ENCODE data around the gene TRAT1.
"Not testable (repeated sequence)": the region's sequence is repeated elsewhere in the genome, so short reads cannot be mapped to it uniquely, and the experiment has no call there.

The TRAT1 gene

GRCh38 chr3:108822123-108822897, at the start of gene TRAT1:
TSS of gene TRAT1 (plus strand) at chr3:108822786. CDS start at chr3:108822928, 142 bp downstream.
- DNase-seq: no peak

- no peak for DNase-seq
These were observed 46.9 kb upstream of the TRAT1 start for GRCh38 chr3:108775649-108776048.

- DNase-seq: no peak
These were observed 43.1 kb upstream of the TRAT1 start for GRCh38 chr3:108779496-108779895.

DNA sequence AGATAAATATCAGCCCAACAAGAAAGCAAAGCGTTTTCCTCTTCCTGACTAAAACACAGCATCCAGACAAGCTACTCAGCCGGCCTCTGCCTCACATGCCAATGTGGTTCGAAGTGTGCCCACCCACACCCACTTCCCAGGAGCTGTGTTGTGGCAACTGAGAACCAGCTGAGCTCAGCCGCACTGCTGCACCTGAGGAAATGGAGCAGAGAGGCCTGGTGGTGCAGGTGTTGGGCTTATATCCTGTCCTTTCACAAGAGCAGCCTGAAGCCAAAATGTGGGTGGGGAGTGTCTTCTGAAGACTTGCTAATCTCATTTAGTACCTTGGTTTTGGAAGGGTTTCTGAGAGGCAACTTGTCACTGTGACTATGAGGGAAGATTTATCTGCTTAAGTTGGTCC, 42.4 kb upstream of the TRAT1 start:
- DNase-seq: no peak

DNA sequence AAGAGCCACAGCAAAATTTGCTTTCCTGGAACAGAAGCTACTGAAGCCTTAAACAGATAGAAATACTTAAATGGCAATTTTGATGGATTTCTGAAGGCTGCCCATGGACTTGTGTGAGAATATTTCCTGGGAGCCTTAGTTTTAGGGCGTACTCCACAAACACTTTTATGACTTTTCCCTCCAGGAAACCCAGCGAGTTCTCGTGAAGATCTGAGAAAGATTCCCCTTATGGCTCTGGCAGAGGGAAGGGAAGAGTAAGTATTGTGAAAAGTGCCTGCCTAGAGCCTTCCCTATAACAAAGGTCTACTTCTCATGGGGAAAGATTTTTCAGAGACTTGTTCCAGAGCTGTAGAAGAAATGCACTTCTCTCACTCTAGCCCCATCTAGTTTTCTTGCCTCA, 31.1 kb upstream of the TRAT1 start:
- no peak for DNase-seq

DNA sequence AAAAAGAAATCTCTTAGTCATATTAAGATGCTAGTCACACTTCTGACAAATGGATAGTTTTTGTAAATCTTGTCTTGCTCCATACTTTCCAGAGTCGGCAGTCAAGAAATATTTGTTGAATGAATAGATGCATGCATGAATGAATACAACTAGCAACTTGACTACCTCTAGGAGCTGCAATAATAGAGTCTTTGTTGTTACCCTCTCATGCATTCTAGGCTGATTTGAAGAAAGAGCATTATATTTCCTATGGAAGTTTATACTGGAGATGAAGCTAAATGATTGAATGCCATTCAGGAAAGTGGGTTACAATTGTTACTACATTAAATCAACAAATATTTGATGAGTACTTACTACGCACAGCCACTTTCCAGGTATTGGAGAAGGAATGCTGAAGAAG, 18.1 kb upstream of the TRAT1 start:
- DNase-seq: no peak

DNA sequence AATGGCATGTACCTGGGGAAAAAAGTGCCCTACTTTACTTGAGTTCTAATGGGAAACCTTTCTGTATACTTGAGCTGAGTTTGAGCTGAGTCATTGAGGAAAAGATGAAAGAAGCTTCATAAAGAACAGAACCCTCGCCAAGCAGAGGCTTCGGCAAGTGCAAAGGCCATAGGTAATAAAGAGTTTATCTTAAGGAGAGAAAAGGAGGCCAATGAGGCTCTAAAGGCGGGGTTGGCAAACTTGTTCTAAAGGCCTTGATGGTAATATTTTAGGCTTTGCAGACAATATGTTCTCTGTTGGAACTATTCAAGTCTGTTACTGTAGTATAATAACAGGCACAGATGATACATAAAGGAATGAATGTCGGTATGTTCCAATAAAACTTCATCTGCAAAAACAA, 17.6 kb upstream of the TRAT1 start:
- no peak for DNase-seq

GRCh38 chr3:108806316-108806715, 16.3 kb upstream of the TRAT1 start:
- DNase-seq: no peak

DNA sequence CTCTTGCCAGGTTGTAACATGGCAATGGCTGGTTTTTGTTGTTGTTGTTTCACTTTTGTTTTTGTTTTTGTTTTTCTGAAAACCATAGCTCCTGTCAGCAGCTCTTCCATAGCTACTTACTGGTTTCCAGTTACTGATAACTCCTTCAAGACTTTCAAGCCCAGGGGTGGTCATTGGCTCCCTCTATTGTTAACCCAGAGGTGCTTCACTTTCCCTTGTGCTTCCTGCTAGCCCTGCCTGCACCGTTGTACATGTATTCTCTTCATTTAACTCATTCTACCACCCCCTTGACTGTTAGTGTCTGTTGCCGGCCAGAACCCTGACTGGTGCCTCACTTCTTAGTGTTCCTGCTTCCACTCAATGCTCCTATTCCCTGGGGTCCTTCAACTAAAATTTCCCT, 4.2 kb upstream of the TRAT1 start:
- no peak for DNase-seq

GRCh38 chr3:108820586-108820985, 2.0 kb upstream of the TRAT1 start:
- no peak for DNase-seq

GRCh38 chr3:108823227-108823626, 641 bp downstream of the TRAT1 start:
- DNase-seq: no peak

- not testable (repeated sequence) for DNase-seq
These were observed 1.2 kb downstream of the TRAT1 start for GRCh38 chr3:108823803-108824202.

- no peak for DNase-seq
These were observed 4.0 kb downstream of the TRAT1 start for GRCh38 chr3:108826309-108827187.

DNA sequence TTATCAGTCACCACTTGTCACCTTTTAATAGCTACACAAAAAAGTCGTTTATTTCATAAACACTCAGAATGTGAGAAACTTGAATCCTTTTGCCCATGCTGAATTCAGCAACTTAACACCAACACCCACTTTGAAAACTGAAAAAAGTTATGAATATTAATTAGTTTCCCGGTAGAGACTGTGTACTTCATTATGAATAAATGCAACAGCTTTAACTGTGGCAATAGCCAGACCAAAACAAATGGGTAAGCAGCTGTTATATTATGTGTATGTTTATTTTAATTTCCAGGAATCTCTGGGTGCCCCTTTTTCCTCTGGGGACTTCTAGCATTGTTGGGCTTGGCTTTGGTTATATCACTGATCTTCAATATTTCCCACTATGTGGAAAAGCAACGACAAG, 7.8 kb downstream of the TRAT1 start:
- DNase-seq: no peak

- no peak for DNase-seq
These were observed 8.5 kb downstream of the TRAT1 start for GRCh38 chr3:108830991-108831614.

DNA sequence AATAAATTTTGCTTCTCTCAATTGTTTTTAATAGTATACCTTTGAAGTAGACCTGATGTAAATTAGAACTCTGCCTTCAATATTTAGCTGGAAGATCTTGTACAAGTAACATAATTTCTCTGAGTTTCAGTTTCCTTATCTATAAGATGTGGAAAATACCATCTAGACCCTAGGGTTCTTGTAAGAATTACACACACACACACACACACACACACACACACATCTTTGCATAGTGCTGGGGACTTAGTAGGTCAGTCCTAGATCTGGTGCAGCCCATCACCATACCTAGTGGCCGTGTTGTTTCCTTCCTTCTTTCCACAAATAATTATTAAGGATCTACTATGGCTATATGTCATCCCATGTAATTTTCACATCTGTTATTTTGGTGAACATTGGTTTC, 11.0 kb downstream of the TRAT1 start:
- DNase-seq: no peak

GRCh38 chr3:108834551-108834950, 12.0 kb downstream of the TRAT1 start:
- DNase-seq: no peak

GRCh38 chr3:108835101-108835500, 12.5 kb downstream of the TRAT1 start:
- no peak for DNase-seq

GRCh38 chr3:108838436-108838835, 15.8 kb downstream of the TRAT1 start:
- DNase-seq: no peak

- no peak for DNase-seq
These were observed 23.2 kb downstream of the TRAT1 start for GRCh38 chr3:108845709-108846293.

DNA sequence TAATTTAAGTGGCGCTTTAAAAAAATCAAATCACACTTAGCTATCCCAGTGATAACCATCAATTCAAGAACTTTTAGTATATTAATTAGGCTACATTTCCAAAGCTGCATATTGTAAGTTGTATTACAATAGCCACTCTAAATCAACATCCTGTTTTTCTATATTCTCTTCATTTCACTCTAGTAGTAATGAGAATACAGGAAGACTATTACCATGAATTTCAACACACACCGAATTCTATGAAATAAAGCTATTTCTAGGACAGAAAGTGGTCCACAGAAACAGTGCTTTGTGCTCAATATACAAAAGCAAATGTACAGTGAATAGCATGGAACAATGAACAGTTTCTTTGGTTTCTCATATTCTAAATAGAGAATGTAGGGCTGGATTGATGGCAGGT, 24.6 kb downstream of the TRAT1 start:
- DNase-seq: no peak

DNA sequence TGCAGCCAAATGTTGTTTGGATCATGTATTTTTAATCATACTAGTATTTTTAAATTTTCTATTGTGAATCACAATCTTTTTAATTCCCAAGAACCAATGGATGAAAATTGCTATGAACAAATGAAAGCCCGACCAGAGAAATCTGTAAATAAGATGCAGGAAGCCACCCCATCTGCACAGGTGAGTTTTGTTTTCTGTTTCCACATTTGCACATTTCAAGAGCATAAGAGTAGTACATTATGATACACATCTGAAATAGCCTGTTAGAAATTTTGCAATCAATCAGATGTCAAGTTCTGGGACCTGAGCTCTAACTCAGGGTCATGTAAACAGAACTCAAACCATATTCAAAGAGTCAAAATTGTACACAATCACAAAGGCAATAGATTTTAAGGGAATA, 26.5 kb downstream of the TRAT1 start:
- DNase-seq: no peak

- DNase-seq: no peak
These were observed 38.8 kb downstream of the TRAT1 start for GRCh38 chr3:108861401-108861800.
